AG04449 (cell line): ENCODE results near the gene ATN1.

Source experiments
- CTCF ChIA-PET: fragments of 350-600 bp; formaldehyde crosslinking; extraction: SDS; loops from one replicate; lab custom pipeline; 2021; ENCODE audit warnings: antibody characterized with exemption; lab: Yijun Ruan, JAX
- POLR2A ChIA-PET: fragments of 400-600, 350-600 bp; formaldehyde crosslinking; extraction: SDS; loops from one replicate; lab custom pipeline; 2020; ENCODE audit warnings: antibody characterized with exemption, inconsistent platforms; lab: Yijun Ruan, JAX
- DNase-seq: peaks from one replicate; pipeline ENCODE4 v3.0.0-alpha.2; 2010; ENCODE audit warnings: low read depth, low spot score
- H3K4me3 ChIP-seq: 2 replicates; pipeline ENCODE4 v1.5.1; 2011; ENCODE audit warnings: low read depth, mild to moderate bottlenecking, control low read depth, low read length
- CTCF ChIP-seq: IDR thresholded peaks from one replicate; pipeline ENCODE4 v1.5.1; 2011; ENCODE audit warnings: mild to moderate bottlenecking, moderate library complexity, low read length, control low read depth, inconsistent platforms; ENCODE audit not compliant: insufficient read depth; ENCODE audit errors: missing control alignments

The ATN1 gene

GRCh38 chr12:6914246-6914946, 13.4 kb upstream of the ATN1 start, which contains the start of gene ENO2:
TSS of gene ENO2 (plus strand) at chr12:6914580. CDS start at chr12:6915833, 1,253 bp downstream.
- POLR2A ChIA-PET, result interaction anchor here (0.6 to 1.3 kb wide), 3 partner anchors 11 to 199 kb away, joined by 3 to 4 read pairs (median 3); no protein-coding TSS in a partner anchor
- no peak for DNase-seq
- no peak for TF ChIP-seq CTCF
- CTCF ChIA-PET, result interaction anchor here (0.8 to 8.2 kb wide), 5 partner anchors 11 to 43 kb away, joined by 3 to 98 read pairs (median 14); partner anchors contain the start of genes ATN1 and SPSB2
- peak within 1 kb of the TSS; percentile 69 for H3K4me3 ChIP-seq

- ChIA-PET CTCF (interaction anchor here (0.8 to 8.2 kb wide), 3 partner anchors 10 to 34 kb away, joined by 3 to 98 read pairs (median 3); partner anchors contain the start of gene ATN1), POLR2A (interaction anchor here (0.6 to 1.3 kb wide), 3 partner anchors 10 to 198 kb away, joined by 3 to 4 read pairs (median 3); no protein-coding TSS in a partner anchor)
- no peak for TF ChIP-seq CTCF
- H3K4me3 ChIP-seq, result peak overlapping the region; percentile 69
- DNase-seq, result no peak
Observed at GRCh38 chr12:6914947-6915788, 12.6 kb upstream of the ATN1 start.

GRCh38 chr12:6915789-6916285, 11.9 kb upstream of the ATN1 start:
- H3K4me3 ChIP-seq, result peak overlapping the region; percentile 69
- POLR2A ChIA-PET, result interaction anchor here (0.6 kb wide), 1 partner anchor 10 kb away, joined by 3 read pairs; no protein-coding TSS in a partner anchor
- CTCF ChIA-PET, result interaction anchor here (1.0 to 8.2 kb wide), 3 partner anchors 9 to 43 kb away, joined by 3 to 98 read pairs (median 16); partner anchors contain the start of gene SPSB2
- no peak for TF ChIP-seq CTCF
- DNase-seq, result no peak

GRCh38 chr12:6916426-6917200, 11.1 kb upstream of the ATN1 start:
- TF ChIP-seq CTCF, result no peak
- ChIA-PET CTCF (interaction anchor here (0.7 to 8.2 kb wide), 9 partner anchors 9 to 50 kb away, joined by 3 to 98 read pairs (median 3); partner anchors contain the start of gene SPSB2), POLR2A (interaction anchor here (1.0 to 1.2 kb wide), 2 partner anchors 9 to 27 kb away, joined by 3 read pairs; partner anchors contain the start of genes C12orf57 and RNU7-1)
- DNase-seq, result no peak
- peak overlapping the region; percentile 6 for H3K4me3 ChIP-seq

- TF ChIP-seq CTCF, result no peak
- ChIA-PET POLR2A (interaction anchor here (0.7 to 1.2 kb wide), 3 partner anchors 8 to 45 kb away, joined by 3 read pairs; partner anchors contain the start of genes C12orf57, RNU7-1 and SPSB2), CTCF (interaction anchor here (0.7 to 8.2 kb wide), 7 partner anchors 8 to 200 kb away, joined by 3 to 98 read pairs (median 4); partner anchors contain the start of gene SPSB2)
- no peak for DNase-seq
- no peak overlapping the region for H3K4me3 ChIP-seq
Observed at GRCh38 chr12:6917491-6918231, 10.1 kb upstream of the ATN1 start.
